RCC 7860 (cell line): Measurements from ENCODE around the gene LRP1.

Experiments used
- DNase-seq: peaks from one replicate; pipeline ENCODE4 v3.0.0-alpha.2; 2015; ENCODE audit warnings: low spot score
- FAIRE-seq: peaks from 2 replicates; lab custom pipeline; 2012; peaks lifted over from hg19 to GRCh38; lab: Jason Lieb, UNC

Gene LRP1

GRCh38 chr12:57133013-57133569 lies 4.8 kb downstream of the LRP1 start:
- DNase-seq: no peak
- no peak for FAIRE-seq

GRCh38 chr12:57133916-57134315 lies 5.6 kb downstream of the LRP1 start:
- FAIRE-seq (no peak), DNase-seq (no peak)

GRCh38 chr12:57134949-57135348 lies 6.7 kb downstream of the LRP1 start:
- DNase-seq (no peak), FAIRE-seq (no peak)

- FAIRE-seq: no peak
- no peak for DNase-seq
Measured at GRCh38 chr12:57135527-57136326, 7.4 kb downstream of the LRP1 start.

GRCh38 chr12:57138526-57139272 lies 10.4 kb downstream of the LRP1 start:
- FAIRE-seq: no peak
- no peak for DNase-seq

GRCh38 chr12:57139796-57140649 lies 11.7 kb downstream of the LRP1 start:
- FAIRE-seq (no peak), DNase-seq (no peak)

- FAIRE-seq: no peak
- DNase-seq: no peak
Measured at GRCh38 chr12:57141249-57141648, 13.0 kb downstream of the LRP1 start.

GRCh38 chr12:57142121-57142520 lies 13.8 kb downstream of the LRP1 start:
- FAIRE-seq: no peak
- no peak for DNase-seq

- DNase-seq: no peak
- FAIRE-seq: no peak
Measured at GRCh38 chr12:57142727-57143126, 14.4 kb downstream of the LRP1 start.

- FAIRE-seq: no peak
- no peak for DNase-seq
Measured at GRCh38 chr12:57143454-57143853, 15.2 kb downstream of the LRP1 start.

- no peak for FAIRE-seq
- no peak for DNase-seq
Measured at GRCh38 chr12:57145460-57146059, 17.3 kb downstream of the LRP1 start.

GRCh38 chr12:57146092-57146491 lies 17.8 kb downstream of the LRP1 start:
- no peak for FAIRE-seq
- no peak for DNase-seq

GRCh38 chr12:57146961-57147944 lies 19.0 kb downstream of the LRP1 start, which contains the start of gene LRP1-AS:
TSS of gene LRP1-AS (minus strand) at chr12:57147619.
- DNase-seq (no peak), FAIRE-seq (no peak)

- no peak for DNase-seq
- no peak for FAIRE-seq
Measured at GRCh38 chr12:57148469-57149244, 20.4 kb downstream of the LRP1 start.

- FAIRE-seq (no peak), DNase-seq (no peak)
Measured at GRCh38 chr12:57149245-57149900, 21.1 kb downstream of the LRP1 start.

- FAIRE-seq (no peak), DNase-seq (no peak)
Measured at GRCh38 chr12:57150400-57151000, 22.2 kb downstream of the LRP1 start.

GRCh38 chr12:57151741-57152630 lies 23.7 kb downstream of the LRP1 start:
- no peak for DNase-seq
- FAIRE-seq: no peak
